Epithelial cell of esophagus (primary cell): Measurements from ENCODE around the gene SHQ1.

Experiments
- DNase-seq: peaks from one replicate; pipeline ENCODE4 v3.0.0; 2010; ENCODE audit warnings: low read depth
- H3K4me3 ChIP-seq: 2 replicates; pipeline ENCODE4 v1.5.1; 2011; ENCODE audit warnings: mild to moderate bottlenecking, low read length, control low read depth
- TF ChIP-seq, protein P1 (sequence below): IDR thresholded peaks from 2 replicates; pipeline ENCODE4 v1.5.1; 2011; ENCODE audit warnings: low read depth, mild to moderate bottlenecking, low read length, control low read depth, inconsistent platforms; ENCODE audit not compliant: insufficient read depth; ENCODE audit errors: missing control alignments

SHQ1 gene

GRCh38 chr3:72872183-72872582, 23.9 kb upstream of the SHQ1 start:
- DNase-seq: no peak
- H3K4me3 ChIP-seq: no peak overlapping the region
- TF ChIP-seq, protein P1, sequence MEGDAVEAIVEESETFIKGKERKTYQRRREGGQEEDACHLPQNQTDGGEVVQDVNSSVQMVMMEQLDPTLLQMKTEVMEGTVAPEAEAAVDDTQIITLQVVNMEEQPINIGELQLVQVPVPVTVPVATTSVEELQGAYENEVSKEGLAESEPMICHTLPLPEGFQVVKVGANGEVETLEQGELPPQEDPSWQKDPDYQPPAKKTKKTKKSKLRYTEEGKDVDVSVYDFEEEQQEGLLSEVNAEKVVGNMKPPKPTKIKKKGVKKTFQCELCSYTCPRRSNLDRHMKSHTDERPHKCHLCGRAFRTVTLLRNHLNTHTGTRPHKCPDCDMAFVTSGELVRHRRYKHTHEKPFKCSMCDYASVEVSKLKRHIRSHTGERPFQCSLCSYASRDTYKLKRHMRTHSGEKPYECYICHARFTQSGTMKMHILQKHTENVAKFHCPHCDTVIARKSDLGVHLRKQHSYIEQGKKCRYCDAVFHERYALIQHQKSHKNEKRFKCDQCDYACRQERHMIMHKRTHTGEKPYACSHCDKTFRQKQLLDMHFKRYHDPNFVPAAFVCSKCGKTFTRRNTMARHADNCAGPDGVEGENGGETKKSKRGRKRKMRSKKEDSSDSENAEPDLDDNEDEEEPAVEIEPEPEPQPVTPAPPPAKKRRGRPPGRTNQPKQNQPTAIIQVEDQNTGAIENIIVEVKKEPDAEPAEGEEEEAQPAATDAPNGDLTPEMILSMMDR: no peak

DNA sequence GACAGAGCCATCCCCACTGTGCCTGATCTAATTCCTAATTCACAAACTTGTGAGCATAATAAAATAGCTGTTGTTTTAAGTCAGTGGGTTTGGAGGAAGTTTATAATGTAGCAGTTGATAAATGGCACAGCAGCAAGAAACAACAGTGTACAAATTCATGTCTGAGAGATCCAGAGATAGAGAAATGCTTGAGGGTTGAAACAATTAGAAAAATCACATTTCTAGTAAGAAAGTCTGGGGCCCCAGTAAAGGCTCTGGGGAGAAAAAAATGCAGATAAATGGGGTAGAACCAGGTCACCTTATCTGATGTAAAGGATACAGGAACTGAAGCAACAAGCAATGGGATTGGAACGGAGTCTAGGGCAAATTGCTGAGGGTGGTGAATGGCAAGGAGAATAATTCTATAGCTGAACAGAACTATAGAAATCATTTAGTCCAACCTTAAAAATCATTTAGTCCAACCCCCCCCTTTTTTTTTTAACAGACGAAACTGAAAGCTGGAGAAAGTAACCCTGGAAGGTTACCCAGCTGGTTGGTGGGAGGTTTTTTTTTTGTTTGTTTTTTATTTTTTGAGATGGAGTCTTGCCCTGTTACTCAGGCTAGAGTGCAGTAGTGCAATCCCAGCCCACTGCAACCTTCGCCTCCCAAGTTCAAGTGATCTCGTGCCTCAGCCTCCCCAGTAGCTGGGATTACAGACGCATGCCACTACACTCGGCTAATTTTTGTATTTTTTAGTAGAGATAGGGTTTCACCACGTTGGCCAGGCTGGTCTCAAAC, 14.3 kb upstream of the SHQ1 start:
- H3K4me3 ChIP-seq: no peak overlapping the region
- TF ChIP-seq, protein P1: no peak

DNA sequence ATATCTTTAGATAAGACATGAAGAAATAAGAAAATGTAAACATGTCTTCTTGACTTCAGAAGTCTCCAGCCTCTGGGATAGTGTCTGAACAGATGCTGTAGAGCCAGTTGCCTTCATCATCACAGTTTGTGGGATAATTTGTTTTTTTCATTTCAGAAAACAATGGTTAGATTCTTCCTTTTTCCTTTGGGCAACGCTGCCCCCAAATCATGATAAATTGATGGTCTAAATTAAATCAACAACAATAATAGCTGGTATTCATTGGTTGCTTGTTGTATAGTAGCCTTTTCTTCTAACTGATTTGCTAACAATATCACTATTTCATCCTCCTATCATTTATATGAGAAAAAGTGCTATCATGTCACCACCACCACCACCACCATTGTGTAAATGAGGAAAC, 12.6 kb upstream of the SHQ1 start:
- TF ChIP-seq, protein P1: no peak
- H3K4me3 ChIP-seq: no peak overlapping the region
- no peak for DNase-seq

More for the DNA sequence above, 14.3 kb upstream of the SHQ1 start:
- no peak for DNase-seq

GRCh38 chr3:72860053-72860452, 11.8 kb upstream of the SHQ1 start:
- no peak for DNase-seq
- TF ChIP-seq, protein P1: no peak
- no peak overlapping the region for H3K4me3 ChIP-seq

DNA sequence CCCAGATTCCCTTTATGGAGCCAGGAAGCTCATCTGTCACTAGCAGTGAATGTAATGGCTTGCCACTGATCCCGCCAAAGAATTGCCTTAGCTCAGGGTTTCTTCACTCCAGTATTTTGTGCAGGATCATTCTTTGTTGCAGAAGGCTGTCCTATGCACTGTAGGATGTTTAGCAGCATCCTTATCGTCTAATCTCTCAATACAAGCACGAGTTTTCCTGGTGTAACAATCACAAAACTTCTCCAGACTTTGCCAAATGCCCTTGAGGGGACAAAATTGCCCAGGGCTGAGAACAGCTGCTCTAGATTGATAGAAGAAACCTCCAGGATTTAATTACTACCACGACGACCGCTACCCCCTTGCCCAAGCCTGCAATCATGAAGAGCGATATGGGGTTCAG, 6.8 kb upstream of the SHQ1 start:
- no peak overlapping the region for H3K4me3 ChIP-seq
- TF ChIP-seq, protein P1: no peak
- DNase-seq: no peak

GRCh38 chr3:72848703-72849081, 447 bp upstream of the SHQ1 start:
- H3K4me3 ChIP-seq: peak overlapping the region; percentile 91
- no peak for DNase-seq

DNA sequence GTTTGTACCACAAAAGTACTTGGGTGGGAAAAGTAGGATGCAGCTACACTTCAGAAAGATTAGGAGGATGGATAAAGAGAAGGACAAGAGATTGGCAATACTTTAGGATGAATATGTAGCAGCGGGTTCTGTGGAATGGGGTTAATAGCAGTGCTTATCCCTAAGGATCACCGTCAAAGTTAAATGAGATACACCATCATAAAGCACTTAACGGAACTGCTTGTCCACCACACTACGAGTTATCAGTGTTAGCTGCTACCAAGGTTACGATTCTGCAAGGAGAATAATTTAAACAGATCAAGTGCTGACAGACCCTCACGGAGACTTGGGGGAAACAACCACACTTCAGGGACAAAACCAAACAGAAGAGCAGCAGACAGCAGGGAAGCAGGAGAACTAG, 963 bp downstream of the SHQ1 start:
- TF ChIP-seq, protein P1: no peak
- DNase-seq: no peak
- H3K4me3 ChIP-seq: peak overlapping the region; percentile 91

More at GRCh38 chr3:72848703-72849081, 447 bp upstream of the SHQ1 start:
- TF ChIP-seq, protein P1: no peak
